Sigmoid colon (tissue), 7 donors: ENCODE data around the gene GORAB. TPM values are rescaled to one million over a fixed set of nuclear protein-coding genes. Genes with fewer than 3 reads are reported as not detected.

Source experiments
- DNase-seq: peaks from one replicate; pipeline ENCODE4 v3.0.0-alpha.2; 2019
- H3K27ac ChIP-seq, 4 donors: fragments of 200-600 bp; sonication (generic); one replicate each; pipeline ENCODE4 v1.5.1; 2016 to 2019; ENCODE audit warnings: mild to moderate bottlenecking in 1 of 4
- H3K27me3 ChIP-seq, 3 donors: fragments of 200-600 bp; sonication (generic); one replicate each; pipeline ENCODE4 v1.5.1; 2019; ENCODE audit warnings: mild to moderate bottlenecking in 1 of 3
- H3K36me3 ChIP-seq, 4 donors: fragments of 200-600 bp; sonication (generic); one replicate each; pipeline ENCODE4 v1.5.1; 2016 to 2019
- H3K4me1 ChIP-seq, 4 donors: fragments of 200-600 bp; sonication (generic); one replicate each; pipeline ENCODE4 v1.5.1; 2017 to 2019
- H3K4me3 ChIP-seq, 4 donors: fragments of 200-600 bp; sonication (generic); one replicate each; pipeline ENCODE4 v1.5.1; 2017 to 2019; ENCODE audit warnings: mild to moderate bottlenecking in 2 of 4, moderate library complexity in 1 of 4
- H3K9me3 ChIP-seq, 4 donors: fragments of 200-600 bp in 3 of 4; sonication (generic) in 3 of 4; one replicate each; pipeline versions ENCODE4 v1.5.1 to v1.6.1; 2013 to 2019
- EP300 ChIP-seq, 4 donors: sonication (generic); formaldehyde crosslinking; IDR thresholded peaks; one replicate each; pipeline ENCODE4 v1.6.1; 2017; ENCODE audit warnings: antibody characterized with exemption in 4 of 4
- POLR2A ChIP-seq, 2 donors: fragments of 450-650 bp; IDR thresholded peaks; one replicate each; pipeline ENCODE4 v1.6.1; 2016; ENCODE audit warnings: antibody characterized with exemption in 2 of 2, mild to moderate bottlenecking in 2 of 2, moderate library complexity in 2 of 2
- POLR2AphosphoS5 ChIP-seq, 4 donors: sonication (generic); formaldehyde crosslinking; IDR thresholded peaks; one replicate each; pipeline ENCODE4 v1.6.1; 2017; ENCODE audit warnings: antibody characterized with exemption in 4 of 4
- WGBS, 2 donors: extraction: QIAGEN DNeasy Blood & Tissue Kit; methylation state at CpG; one replicate each; pipeline ENCODE4 v1.1.7; 2013; 5-methylcytosine and 5-hydroxymethylcytosine counted together
- intact Hi-C: fragments of 100-400 bp; cut with DNase I; formaldehyde crosslinking; loops from one replicate; pipeline ENCODE4 v1.15.1; 2023
- polyA plus RNA-seq, 3 donors: library from polyadenylated mRNA; stranded (reverse); fragments of 200-250 nt; gene quantifications; one replicate each; pipeline ENCODE4 v1.2.3, GENCODE V29; 2013
- total RNA-seq, 4 donors: library from RNA; depleted of rRNA; stranded (reverse); fragments of >200 nt; gene quantifications; one replicate each; pipeline ENCODE4 v1.1.0, GENCODE V29; 2016
- TF ChIP-seq, protein P1 (sequence below), 4 experiments: fragments of 450-650 bp in 3 of 4; fragments of 200-600 bp in 1 of 4; IDR thresholded peaks; one replicate each; pipeline ENCODE4 v1.5.1; 2016 to 2019; ENCODE audit warnings: antibody characterized with exemption in 4 of 4, mild to moderate bottlenecking in 3 of 4, moderate library complexity in 2 of 4
- donor health status: healthy with polysubstance abuse.
- donor health status: Bipolar disorder and iron deficiency.
- donor health status: healthy.

GORAB gene
- total and polyA plus RNA-seq, 7 donors = 4.8 to 13.8 (median 8.9) TPM

- intact Hi-C loops = loop anchor here (10.0 kb wide), 2 partner anchors 461 to 779 kb away; partner anchors contain the start of genes FMO4 and KIFAP3
- H3K4me1 ChIP-seq = peaks cover 0 to 30% (median 23%) of the 10 kb centered on the region in 4 donors
- TF ChIP-seq EP300 (IDR thresholded peaks at IDR 0.05) = no peak
- no peak for TF ChIP-seq POLR2A (IDR thresholded peaks at IDR 0.05)
- TF ChIP-seq POLR2AphosphoS5 (IDR thresholded peaks at IDR 0.05) = no peak
- TF ChIP-seq, protein P1, sequence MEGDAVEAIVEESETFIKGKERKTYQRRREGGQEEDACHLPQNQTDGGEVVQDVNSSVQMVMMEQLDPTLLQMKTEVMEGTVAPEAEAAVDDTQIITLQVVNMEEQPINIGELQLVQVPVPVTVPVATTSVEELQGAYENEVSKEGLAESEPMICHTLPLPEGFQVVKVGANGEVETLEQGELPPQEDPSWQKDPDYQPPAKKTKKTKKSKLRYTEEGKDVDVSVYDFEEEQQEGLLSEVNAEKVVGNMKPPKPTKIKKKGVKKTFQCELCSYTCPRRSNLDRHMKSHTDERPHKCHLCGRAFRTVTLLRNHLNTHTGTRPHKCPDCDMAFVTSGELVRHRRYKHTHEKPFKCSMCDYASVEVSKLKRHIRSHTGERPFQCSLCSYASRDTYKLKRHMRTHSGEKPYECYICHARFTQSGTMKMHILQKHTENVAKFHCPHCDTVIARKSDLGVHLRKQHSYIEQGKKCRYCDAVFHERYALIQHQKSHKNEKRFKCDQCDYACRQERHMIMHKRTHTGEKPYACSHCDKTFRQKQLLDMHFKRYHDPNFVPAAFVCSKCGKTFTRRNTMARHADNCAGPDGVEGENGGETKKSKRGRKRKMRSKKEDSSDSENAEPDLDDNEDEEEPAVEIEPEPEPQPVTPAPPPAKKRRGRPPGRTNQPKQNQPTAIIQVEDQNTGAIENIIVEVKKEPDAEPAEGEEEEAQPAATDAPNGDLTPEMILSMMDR (IDR thresholded peaks at IDR 0.05) = no peak
Measured at GRCh38 chr1:170535418-170535817, 3.5 kb downstream of the GORAB start.

DNA sequence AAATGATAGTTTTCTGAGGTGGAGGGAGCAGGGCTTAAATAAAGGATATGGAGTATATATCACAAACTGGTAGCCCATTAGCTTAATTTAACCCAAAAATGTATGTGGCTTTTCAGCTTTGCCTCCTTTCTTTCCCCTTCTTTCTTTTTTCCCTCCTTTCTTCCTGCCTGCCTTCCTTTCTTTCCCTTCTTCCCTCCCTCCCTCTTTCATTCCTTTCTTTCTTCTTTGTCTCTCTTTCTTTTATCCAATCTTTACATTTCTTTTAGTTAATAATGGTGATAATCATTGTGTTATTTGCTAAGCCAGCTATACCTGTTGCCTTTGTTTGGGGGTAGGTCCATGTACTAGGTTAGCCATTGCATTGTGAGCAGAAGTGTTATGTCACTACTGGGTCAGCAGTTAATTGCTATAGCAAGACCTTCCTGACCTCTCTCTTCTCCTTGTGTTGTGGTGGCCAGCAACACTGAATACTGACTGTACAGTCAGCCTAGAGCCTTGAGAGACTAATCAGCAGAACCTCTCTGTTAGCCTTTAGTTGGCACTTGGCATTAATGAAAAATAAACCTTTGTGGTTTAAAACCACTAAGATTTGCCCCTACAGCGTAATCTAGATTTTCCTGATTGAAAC, 5.1 kb downstream of the GORAB start:
- H3K27ac ChIP-seq = no peak overlapping the region
- no peak overlapping the region for H3K4me3 ChIP-seq
- no peaks in the 10 kb centered on the region for H3K27me3 ChIP-seq
- 96 to 97% methylated on average over 1 of the region's 1 CpG for WGBS, 2 donors
- intact Hi-C loops = loop anchor here (10.0 kb wide), 2 partner anchors 462 to 778 kb away; partner anchors contain the start of genes FMO4 and KIFAP3
- peaks cover 0 to 19% (median 0%) of the 10 kb centered on the region in 4 donors for H3K36me3 ChIP-seq
- no peaks in the 10 kb centered on the region for H3K9me3 ChIP-seq
- DNase-seq = no peak
- TF ChIP-seq, protein P1 (IDR thresholded peaks at IDR 0.05) = no peak
- no peak for TF ChIP-seq EP300 (IDR thresholded peaks at IDR 0.05)
- TF ChIP-seq POLR2AphosphoS5 (IDR thresholded peaks at IDR 0.05) = no peak
- TF ChIP-seq POLR2A (IDR thresholded peaks at IDR 0.05) = no peak
- H3K4me1 ChIP-seq = peaks cover 0 to 25% (median 21%) of the 10 kb centered on the region in 4 donors

More at GRCh38 chr1:170535418-170535817, 3.5 kb downstream of the GORAB start:
- no peaks in the 10 kb centered on the region for H3K9me3 ChIP-seq
- 77 to 94% methylated on average over 2 of the region's 2 CpGs for WGBS, 2 donors
- H3K36me3 ChIP-seq = peaks cover 0 to 14% (median 0%) of the 10 kb centered on the region in 4 donors
- H3K27me3 ChIP-seq = no peaks in the 10 kb centered on the region
- no peak overlapping the region for H3K27ac ChIP-seq
- H3K4me3 ChIP-seq = no peak overlapping the region
- DNase-seq = no peak

DNA sequence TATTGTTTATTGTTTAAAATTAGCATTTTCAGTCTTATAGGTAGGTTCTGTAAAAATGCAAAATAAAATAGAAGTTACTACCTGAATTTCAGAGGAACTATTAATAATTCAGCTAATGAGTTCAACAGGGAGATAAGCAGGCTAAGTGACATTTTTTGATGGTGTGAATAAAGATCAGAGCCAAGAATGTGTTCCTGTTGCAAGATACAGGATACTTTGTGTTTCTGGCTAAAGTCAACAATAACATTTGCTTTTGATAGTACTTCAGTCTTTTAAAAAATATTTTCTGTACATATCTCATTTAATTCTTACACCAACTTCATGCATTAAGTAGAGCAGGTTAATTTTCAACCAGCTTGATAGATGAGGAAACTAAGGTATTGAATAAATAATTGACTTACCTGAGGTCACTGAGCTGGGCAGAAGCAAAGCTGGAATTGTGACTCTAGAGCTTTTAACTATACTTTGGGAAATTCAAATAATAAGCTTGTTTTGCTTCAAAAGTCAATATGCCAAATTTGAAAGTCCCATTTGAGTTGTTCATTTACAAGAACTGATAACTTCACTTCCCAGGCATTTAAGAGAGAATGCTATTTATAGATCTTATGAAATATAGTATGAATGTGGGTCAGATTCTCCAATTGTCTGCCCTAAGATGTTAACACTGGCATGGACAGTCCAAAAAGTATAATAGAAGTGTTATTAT, 6.0 kb downstream of the GORAB start:
- H3K9me3 ChIP-seq = no peaks in the 10 kb centered on the region

GRCh38 chr1:170538687-170539086, 6.7 kb downstream of the GORAB start:
- intact Hi-C loops = loop anchor here (10.0 kb wide), 2 partner anchors 464 to 776 kb away; partner anchors contain the start of genes FMO4 and KIFAP3
- TF ChIP-seq EP300 (IDR thresholded peaks at IDR 0.05) (no peak), POLR2AphosphoS5 (IDR thresholded peaks at IDR 0.05) (no peak), POLR2A (IDR thresholded peaks at IDR 0.05) (no peak)
- TF ChIP-seq, protein P1 (IDR thresholded peaks at IDR 0.05) = no peak
- no peak overlapping the region for H3K27ac ChIP-seq

More for the DNA sequence above, 6.0 kb downstream of the GORAB start:
- peaks cover 0 to 28% (median 0%) of the 10 kb centered on the region in 4 donors for H3K36me3 ChIP-seq
- no peak for DNase-seq
- intact Hi-C loops = loop anchor here (10.0 kb wide), 2 partner anchors 463 to 777 kb away; partner anchors contain the start of genes FMO4 and KIFAP3
- H3K27ac ChIP-seq = peak overlapping the region in 1 of 4 donors; percentile 5
- peaks cover 0 to 19% (median 17%) of the 10 kb centered on the region in 4 donors for H3K4me1 ChIP-seq
- no peak overlapping the region for H3K4me3 ChIP-seq
- no peak for TF ChIP-seq EP300 (IDR thresholded peaks at IDR 0.05)
- TF ChIP-seq POLR2A (IDR thresholded peaks at IDR 0.05) = no peak
- TF ChIP-seq POLR2AphosphoS5 (IDR thresholded peaks at IDR 0.05) = no peak
- TF ChIP-seq, protein P1 (IDR thresholded peaks at IDR 0.05) = no peak
- H3K27me3 ChIP-seq = no peaks in the 10 kb centered on the region

More at GRCh38 chr1:170538687-170539086, 6.7 kb downstream of the GORAB start:
- Histone ChIP-seq H3K9me3 (no peaks in the 10 kb centered on the region), H3K4me3 (no peak overlapping the region), H3K36me3 (peaks cover 0 to 36% (median 2%) of the 10 kb centered on the region in 4 donors), H3K4me1 (peaks cover 0 to 15% (median 10%) of the 10 kb centered on the region in 4 donors), H3K27me3 (no peaks in the 10 kb centered on the region)
- no peak for DNase-seq
